ENCODE results near the gene SMOC2.
"Not testable (repeated sequence)": the region's sequence is repeated elsewhere in the genome, so short reads cannot be mapped to it uniquely, and the experiment has no call there.

The SMOC2 gene

DNA sequence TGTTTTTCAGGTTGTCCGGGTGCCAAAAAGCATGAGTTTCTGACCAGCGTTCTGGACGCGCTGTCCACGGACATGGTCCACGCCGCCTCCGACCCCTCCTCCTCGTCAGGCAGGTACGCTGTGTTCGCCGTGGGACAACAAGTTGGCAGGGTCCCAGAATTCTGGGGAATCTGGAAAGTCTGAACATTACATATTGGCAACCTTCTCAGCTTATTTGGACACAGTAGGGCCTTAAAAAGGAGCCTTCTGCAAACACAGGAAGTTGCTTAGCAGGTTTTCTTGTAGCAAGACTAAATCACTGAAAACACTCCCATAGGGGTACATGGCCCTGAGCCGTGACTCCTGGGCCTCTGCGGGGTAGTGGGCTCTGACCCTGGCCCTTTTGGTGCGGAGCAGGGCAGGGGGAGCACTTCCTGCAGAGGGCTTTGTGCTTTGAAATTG, 209.7 kb downstream of the SMOC2 start:
- no peak for DNase-seq (ENCODE audit: low read depth)

DNA sequence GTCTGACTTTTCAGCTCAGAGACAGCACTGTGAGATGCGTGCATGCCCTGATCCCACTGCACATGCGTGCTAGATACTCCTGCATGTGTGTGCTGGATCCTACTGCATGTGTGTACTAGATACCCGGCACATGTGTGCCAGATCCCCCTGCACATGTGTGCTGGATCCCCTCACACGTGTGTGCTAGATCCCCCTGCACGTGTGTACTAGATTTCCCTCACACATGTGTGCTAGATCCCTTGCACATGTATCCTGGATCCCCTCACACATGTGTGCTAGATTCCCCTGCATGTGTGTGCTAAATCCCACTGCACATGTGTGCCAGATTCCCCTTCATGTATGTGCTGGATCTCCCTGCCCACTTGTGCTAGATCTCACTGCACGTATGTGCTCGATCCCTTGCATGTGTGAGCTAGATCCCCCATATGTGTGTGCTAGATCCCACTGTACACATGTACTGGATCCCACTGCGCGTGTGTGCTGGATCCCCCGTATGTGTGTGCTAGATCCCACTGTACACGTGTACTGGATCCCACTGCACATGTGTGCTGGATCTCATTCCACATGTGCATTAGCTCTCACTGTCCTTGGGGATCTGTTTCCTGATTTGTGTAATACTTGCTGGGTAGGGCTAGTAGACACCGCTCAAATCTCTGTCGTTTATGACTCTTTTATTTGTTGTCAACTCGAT, 214.6 kb downstream of the SMOC2 start:
- no peak for DNase-seq (ENCODE audit: low read depth)

DNA sequence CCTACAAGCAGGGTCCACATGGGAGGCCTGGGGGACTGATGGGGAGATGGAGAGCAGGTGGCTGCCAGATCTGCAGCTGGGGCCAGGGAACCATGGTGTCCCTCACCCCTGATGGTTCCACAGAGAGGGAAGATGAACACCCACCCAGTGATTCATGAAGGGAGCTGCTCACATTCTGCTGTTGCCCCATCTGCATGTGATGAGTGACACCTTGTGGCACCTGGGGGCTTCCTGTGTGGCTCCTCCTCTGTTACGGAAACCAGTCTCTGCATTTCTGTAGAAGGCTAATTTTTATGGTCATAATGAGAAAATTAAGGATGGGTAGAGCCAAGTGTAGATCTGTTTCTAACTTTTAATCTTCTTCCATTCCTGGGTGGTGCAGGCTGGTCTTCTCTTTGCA, 217.1 kb downstream of the SMOC2 start:
- DNase-seq (ENCODE audit: low read depth) = no peak

DNA sequence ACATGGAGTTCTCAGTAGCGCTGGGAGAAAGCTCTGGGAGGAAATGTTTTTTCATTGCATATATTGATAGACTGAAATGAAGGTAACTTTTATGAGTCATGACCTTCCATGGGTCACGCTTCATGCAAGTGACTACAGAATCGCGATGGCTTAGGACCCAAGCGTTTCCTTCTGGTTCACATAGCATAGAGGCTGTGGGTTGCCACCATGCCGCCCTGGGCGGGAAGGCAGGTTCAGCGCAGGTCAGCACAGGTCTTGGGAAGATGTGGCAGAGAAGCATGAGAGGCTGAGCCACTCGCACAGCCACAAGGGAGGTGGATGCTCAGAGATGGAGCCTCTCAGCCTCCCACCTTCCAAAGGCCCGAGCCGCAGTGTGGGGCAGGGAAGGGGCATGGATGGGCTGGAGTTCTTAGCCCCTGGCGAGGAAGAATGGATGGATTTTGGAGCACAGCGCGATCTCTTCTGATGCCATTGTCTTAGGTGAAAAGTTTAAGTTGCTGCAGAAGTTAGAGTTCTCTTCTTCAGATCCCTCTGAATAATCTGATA, 219.5 kb downstream of the SMOC2 start:
- no peak for DNase-seq (ENCODE audit: low read depth)

DNA sequence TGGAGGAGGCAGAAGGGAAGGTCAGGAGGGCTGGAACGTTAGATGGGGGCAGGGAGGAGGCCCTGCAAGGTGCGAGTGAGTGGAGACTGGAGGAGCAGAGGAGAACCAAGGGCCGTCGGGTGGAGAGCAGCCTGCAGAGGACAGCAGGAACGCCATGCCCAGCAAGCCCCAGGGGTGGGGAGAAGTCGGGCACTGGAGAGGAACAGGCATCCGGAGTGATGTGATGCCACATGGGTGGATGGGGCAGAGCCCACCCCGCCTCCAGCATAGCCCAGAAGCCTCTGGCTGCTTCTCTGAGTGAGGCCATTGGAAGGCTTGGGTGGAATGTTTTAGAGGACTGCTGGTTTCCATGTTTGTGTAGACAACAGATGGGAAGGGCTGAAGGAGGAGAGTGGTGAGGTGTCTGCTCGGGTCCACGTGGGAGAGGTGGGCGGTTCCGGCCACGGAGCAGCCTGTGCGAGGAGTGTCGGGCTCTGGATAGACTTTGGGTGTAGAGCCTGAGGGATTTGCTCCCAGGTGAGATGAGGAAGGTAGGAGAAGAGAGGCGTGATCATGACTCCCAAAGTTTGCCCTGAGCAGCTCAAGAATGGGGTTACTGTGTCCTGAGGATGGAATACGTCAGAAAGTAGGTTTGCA, 221.4 kb downstream of the SMOC2 start:
- DNase-seq (ENCODE audit: low read depth) = no peak

DNA sequence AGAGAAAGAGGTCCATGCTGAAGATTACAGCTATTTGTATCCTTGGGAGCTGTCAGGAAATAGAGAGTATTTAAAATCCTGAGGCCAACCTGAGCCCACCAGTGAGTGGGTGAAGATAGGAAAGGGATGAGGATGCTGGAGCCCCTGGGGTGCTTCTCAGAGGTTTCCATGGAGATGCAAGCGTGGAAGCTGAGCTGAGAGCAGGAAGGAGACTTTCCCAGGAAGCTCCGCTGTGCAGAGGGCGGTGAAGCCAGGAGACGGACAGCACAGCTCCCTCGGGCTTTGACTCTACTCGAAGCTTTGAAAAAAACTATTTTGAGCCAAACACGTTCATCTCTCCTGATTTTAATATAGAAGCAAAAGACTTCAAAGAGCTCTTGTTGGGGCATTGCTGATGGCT, 222.1 kb downstream of the SMOC2 start:
- DNase-seq (ENCODE audit: low read depth) = no peak

DNA sequence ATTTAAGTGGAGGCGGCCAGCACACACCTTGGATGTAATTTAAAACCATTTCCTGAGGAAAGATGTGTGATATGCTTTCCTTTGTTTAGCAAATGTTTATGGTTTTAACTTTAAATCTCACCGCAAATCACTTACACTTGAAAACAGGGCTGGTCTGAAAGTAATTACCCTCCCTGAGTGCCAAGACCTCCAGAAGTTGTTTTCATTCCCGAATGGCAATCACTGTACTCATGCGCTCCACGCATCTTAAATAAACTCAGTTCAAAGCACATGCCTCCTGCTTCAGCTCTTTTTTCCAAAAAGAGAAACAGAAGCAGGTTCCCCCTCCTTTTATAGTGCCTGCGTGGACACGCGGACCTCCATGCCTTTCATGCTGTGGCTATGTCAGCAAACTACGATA, 224.0 kb downstream of the SMOC2 start:
- no peak for DNase-seq (ENCODE audit: low read depth)

DNA sequence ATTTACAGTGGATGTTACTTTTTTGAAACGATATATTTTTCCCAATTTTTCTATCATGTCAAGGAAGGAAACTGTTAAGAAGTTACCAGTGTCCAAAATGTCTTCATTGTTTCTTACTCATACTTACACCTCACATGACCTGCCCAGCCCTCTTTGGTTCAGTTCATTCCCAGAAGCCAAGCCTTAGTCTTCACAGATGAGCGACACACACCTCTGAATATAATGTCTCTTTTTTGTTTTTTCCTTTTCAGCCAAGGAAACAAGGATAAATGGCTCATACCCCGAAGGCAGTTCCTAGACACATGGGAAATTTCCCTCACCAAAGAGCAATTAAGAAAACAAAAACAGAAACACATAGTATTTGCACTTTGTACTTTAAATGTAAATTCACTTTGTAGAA, 225.2 kb downstream of the SMOC2 start:
- no peak for DNase-seq (ENCODE audit: low read depth)

DNA sequence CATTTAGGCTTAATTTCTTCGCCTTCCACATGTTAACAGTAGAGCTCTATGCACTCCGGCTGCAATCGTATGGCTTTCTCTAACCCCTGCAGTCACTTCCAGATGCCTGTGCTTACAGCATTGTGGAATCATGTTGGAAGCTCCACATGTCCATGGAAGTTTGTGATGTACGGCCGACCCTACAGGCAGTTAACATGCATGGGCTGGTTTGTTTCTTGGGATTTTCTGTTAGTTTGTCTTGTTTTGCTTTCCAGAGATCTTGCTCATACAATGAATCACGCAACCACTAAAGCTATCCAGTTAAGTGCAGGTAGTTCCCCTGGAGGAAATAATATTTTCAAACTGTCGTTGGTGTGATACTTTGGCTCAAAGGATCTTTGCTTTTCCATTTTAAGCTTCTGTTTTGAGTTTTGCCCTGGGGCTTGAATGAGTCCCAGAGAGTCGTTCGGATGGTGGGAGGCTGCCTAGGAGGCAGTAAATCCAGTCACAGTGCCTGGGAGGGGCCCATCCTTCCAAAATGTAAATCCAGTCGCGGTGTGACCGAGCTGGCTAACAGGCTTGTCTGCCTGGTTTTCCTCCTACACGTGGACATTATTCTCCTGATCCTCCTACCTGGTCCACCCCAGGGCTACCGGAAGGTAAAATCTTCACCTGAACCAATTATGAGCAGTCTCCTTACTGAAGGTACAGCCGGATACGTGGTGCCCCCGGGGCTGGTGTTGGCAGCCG, 225.9 kb downstream of the SMOC2 start:
- DNase-seq (ENCODE audit: low read depth) = no peak

DNA sequence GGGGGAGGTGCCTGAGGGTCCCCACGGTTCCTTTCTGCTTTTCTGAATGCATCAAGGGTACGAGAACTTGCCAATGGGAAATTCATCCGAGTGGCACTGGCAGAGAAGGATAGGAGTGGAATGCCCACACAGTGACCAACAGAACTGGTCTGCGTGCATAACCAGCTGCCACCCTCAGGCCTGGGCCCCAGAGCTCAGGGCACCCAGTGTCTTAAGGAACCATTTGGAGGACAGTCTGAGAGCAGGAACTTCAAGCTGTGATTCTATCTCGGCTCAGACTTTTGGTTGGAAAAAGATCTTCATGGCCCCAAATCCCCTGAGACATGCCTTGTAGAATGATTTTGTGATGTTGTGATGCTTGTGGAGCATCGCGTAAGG, 226.4 kb downstream of the SMOC2 start:
- DNase-seq (ENCODE audit: low read depth) = no peak

DNA sequence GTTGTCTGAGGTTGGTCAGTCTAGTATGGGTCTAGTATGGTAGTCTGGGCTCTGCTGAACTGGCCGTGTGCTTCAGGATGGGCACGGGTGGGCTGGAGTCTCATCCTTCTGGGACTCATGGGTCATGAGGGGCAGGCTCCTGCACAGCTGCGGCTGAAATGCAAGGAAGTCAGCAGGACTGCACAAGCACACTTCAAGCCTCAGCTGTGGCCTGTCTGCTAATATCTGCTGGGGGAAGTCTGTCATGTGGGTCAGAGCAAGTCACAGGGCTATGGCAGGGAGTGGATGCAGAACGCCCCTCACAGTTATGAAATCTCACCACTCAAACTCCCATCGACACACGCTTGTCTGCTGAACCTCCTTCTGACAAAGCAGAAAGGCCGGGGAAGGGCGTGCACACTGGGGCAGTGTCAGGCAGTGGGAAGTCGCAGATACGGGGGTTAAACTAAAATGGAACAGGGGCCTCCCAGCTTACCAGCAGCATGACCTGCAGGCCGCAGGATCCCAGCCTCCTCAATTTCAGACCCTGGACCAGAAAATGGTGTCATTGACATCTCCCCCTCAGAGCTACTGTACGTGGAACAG, 229.5 kb downstream of the SMOC2 start:
- DNase-seq (ENCODE audit: low read depth) = no peak

DNA sequence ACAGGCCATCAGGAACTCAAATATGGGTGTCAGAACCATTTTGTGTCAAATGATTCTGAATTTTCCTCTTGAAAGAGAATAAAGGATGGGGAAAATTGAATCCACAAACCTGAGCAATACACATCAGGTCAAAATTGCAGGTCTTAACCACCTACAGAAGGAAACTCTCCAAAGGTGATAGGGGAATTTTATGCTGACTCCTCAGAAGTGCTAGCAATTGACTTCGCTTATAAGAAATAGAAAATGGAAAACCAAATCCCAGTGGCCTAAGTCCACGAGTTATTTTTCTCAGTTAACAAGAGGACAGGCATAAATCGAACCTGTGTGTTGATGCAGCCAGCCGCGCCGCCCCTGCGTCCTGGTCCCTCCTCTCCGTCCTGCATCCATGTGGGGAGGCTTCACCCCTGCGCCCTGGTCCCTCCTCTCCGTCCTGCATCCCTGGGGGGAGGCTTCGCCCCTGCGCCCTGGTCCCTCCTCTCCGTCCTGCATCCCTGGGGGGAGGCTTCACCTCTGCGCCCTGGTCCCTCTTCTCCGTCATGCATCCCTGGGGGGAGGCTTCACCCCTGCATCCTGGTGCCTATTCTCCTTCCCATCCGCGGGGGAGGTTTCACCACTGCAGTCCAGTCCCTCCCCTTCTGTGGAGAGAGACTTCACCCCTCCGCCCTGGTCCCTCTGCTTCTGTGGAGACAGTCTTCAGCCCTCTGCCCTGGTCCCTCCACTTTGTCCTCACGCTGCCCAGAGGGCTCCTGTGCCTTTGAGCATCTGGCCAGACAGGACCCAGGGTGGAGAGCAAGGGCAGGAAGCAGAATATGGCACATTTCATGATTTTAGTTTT, 230.3 kb downstream of the SMOC2 start:
- DNase-seq (ENCODE audit: low read depth) = no peak

DNA sequence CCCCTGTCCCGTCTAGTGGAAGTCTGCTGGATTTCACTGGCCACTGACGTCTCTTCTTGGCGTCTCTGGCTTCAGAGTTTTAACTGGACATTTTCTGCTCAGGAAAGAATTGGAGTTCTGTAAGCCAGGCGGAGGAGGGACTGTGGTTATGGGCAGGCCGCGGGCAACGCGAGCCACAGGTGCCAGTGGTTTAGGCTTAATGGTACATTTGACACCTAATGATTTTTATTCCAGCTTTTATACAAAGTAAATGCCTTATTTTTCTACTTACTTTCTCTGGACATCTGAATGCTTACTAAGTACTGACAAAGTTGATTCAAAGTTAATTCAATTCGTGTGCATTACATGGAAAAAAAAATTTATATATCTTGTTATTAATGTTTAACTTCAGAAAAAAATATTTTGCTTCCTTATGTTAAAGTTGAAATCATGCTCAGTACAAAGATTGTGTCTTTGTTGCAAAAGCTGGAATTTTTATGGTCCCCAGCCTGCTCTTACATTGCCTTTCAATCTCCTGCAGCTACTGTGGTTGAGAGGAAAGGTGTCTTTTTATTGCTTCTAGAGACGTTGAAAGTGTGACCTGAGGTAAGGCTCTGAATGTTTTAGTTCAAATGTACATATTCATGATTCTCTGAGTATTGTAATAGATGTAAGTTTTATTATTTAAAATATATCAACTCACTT, 231.0 kb downstream of the SMOC2 start:
- DNase-seq (ENCODE audit: low read depth) = no peak

DNA sequence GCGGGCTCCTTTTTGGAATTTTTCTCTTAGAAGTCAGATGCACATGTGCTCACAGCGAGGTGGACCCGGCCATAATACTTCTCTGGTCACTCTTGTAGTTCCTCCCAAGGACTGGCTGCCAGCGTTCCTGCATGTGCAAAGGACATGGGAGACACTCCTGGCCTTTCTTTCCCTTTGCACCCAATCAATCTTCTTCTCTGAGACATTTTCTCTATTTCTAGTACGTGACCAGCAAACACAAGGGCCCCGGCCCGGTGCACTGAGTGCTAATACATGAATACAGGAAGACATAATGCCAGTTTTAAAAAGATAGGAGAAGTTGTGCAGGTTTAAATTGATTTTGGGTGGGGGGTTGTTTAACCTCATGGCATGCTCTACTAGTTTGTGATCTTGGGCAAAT, 233.6 kb downstream of the SMOC2 start:
- no peak for DNase-seq (ENCODE audit: low read depth)

DNA sequence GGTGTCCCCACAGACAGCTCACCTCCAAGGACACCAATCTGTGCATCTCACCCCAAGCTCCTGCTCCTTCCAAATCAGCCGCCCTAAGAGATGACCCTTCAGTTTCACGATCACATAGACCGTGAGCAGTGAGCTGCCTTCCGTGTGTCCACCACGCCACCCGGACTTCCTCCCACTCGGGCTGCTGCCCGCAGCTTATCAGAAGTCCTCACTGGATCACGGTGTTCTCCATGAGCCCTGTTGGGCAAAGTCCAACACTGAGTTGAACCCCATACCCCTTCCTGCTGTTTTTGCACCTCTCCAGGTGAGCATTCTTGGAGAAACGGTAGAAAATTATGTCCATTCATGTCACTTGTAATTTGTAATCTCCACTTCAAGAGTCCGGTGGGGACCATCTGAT, 234.4 kb downstream of the SMOC2 start:
- DNase-seq (ENCODE audit: low read depth) = no peak

DNA sequence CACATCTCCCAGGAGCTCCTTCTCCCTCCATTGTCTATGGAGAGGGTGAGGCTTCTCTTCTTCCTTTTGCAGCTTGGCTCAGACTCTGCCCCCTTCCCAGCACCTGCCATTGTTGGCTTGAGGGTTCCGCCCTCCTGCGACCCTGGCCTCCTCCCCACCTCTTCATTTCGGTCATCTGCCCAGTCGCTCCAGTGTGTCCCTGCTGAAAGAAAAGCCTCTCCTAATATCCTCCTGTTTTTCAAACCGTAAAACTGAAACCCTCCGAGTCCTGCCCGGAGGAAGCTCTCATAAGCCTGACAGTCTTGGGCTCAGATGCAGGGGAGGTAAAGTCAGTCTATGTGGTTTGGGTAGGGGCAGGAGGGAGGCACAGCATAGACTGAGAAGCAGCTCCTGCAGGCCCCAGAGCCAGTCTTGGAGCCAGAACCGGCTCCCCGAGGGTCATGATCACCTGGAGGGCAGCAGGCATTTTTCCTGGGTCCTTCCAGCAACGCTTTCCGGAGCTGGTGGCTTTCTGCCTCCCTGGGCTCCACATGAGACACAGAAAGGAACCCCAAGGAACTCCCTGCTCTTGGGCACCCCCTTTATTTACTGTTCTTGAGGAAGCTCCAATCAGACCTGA, 235.1 kb downstream of the SMOC2 start:
- DNase-seq (ENCODE audit: low read depth) = no peak

DNA sequence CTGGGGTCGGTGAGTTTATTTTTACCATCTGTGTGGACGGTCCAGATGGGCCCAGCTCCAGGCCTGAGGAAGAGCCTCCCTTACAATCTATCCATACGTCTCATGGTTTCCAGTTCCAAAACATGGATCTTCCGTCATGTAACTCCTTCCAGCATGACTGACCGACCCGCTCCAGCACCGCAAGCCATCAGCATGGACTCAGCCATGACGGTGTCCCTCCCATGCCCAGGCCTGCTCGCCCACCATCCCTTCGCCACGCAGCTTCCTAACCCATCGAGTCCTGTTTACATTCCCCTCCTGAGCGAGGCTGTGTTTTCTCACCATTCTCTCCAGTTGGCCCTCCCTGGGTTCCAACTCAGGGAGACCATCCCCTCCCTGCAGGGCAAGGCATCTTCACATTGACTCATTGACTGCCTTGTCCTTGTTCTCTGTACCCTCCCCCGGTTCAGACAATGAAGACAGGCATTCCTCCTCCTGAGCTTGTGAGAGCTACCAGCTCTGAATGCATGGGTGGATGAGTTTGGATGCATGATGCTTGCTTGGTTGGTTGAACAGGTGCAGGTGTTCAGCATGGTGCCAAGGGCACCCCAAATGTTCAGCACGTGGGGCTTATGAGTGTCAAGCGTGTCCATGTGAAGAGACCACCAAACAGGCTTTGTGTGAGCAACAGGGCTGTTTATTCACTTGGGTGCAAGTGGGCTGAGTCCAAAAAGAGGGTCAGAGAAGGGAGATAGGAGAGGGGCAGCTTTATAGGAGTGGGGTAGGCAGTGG, 235.8 kb downstream of the SMOC2 start:
- DNase-seq (ENCODE audit: low read depth) = no peak

DNA sequence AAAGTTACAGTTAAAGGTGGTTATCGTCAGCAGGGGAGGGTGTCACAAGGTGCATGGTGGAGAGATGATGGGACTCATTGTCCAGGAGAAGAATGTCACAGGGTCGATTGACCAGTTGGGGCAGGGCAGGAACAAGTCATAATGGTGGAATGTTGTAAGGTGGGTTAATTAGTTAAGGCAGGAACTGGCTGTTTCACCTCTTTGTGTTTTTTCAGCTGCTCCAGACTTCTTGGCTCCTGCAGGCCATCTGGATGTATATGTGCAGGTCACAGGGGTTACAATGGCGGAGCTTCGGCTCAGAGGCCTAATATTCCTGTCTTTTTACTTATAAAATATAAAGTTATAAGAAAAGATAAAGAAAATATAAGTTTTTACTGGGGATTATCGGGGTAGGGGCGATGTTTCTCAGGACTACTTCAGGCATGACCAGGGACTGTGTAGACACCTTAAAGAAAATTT, 236.4 kb downstream of the SMOC2 start:
- DNase-seq (ENCODE audit: low read depth) = not testable (repeated sequence)

DNA sequence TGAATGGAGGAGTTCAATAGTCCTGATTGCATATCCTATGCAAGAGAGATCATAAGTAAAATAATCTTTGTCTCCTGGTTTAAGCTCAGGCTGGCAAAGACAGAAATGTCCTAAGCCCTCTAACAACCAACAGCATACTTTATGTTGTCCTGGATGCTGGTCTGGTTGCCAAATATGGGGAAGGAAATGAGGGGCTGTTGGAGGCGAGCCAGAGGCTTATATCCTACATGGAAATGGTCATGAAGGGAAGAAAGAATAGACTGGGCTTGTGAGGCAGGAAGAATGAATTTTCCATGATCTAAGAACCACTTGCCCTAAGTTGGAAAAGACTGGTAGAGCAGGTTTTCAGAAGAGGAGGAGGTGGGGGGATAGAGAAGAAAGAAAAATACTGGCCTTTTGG, 237.1 kb downstream of the SMOC2 start:
- DNase-seq (ENCODE audit: low read depth) = no peak

DNA sequence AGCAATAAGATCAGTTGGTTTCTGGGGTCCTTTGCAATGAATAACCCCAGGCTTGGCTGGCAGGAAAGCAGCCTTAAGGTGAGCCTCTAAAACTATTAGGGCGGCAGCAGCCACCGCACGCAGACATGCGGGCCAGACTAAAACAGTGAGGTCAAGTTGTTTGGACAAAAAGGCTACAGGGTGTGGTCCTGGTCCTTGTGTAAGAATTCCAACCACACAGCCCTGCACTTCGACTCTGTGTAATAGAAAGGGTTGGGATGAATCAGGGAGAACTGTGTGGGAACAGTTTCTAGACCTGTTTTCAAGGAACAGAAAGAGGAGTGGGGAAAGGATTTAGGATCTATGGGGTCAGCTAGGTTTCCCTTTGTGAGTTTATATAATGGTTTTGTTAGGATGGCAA, 237.6 kb downstream of the SMOC2 start:
- no peak for DNase-seq (ENCODE audit: low read depth)
